Measurements from ENCODE around the gene NSDHL.

NSDHL gene

GRCh38 chrX:152915541-152916241 lies 84.8 kb downstream of the NSDHL start:
- FAIRE-seq = peak; percentile 82
- peak; percentile 62 for DNase-seq (ENCODE audit: insufficient read length, low spot score)

GRCh38 chrX:152917656-152918579 lies 87.1 kb downstream of the NSDHL start:
- DNase-seq (ENCODE audit: insufficient read length, low spot score) = no peak
- no peak for FAIRE-seq
- TF ChIP-seq POLR2A (IDR thresholded peaks at IDR 0.05; ENCODE audit: low read depth, low read length) (no peak), TAF1 (IDR thresholded peaks at IDR 0.05; ENCODE audit: low read depth, low read length) (no peak), SPI1 (IDR thresholded peaks at IDR 0.05; ENCODE audit: low read depth, low read length) (no peak), POU2F2 (IDR thresholded peaks at IDR 0.05; ENCODE audit: low read depth, low read length) (no peak), POLR2AphosphoS5 (IDR thresholded peaks at IDR 0.05; ENCODE audit: low read depth, low read length) (no peak), PAX5 (IDR thresholded peaks at IDR 0.05; ENCODE audit: insufficient read depth, low read length, severe bottlenecking) (no peak)

More at GRCh38 chrX:152915541-152916241, 84.8 kb downstream of the NSDHL start:
- no peak for TF ChIP-seq POLR2AphosphoS5 (IDR thresholded peaks at IDR 0.05; ENCODE audit: low read depth, low read length)
- peak; percentile 81 for TF ChIP-seq SPI1 (IDR thresholded peaks at IDR 0.05; ENCODE audit: low read depth, low read length)
- no peak for TF ChIP-seq PAX5 (IDR thresholded peaks at IDR 0.05; ENCODE audit: insufficient read depth, low read length, severe bottlenecking)

GRCh38 chrX:152918707-152919106 lies 87.8 kb downstream of the NSDHL start:
- DNase-seq (ENCODE audit: insufficient read length, low spot score) (no peak), FAIRE-seq (no peak)
- TF ChIP-seq TAF1 (IDR thresholded peaks at IDR 0.05; ENCODE audit: low read depth, low read length) = no peak
- no peak for TF ChIP-seq PAX5 (IDR thresholded peaks at IDR 0.05; ENCODE audit: insufficient read depth, low read length, severe bottlenecking)
- TF ChIP-seq SPI1 (IDR thresholded peaks at IDR 0.05; ENCODE audit: low read depth, low read length) = no peak
- TF ChIP-seq POLR2A (IDR thresholded peaks at IDR 0.05; ENCODE audit: low read depth, low read length) = no peak
- TF ChIP-seq POU2F2 (IDR thresholded peaks at IDR 0.05; ENCODE audit: low read depth, low read length) = no peak
- TF ChIP-seq POLR2AphosphoS5 (IDR thresholded peaks at IDR 0.05; ENCODE audit: low read depth, low read length) = no peak
